AG04449 (cell line): ENCODE data around the gene SLC25A17.
"Not testable (repeated sequence)": the region's sequence is repeated elsewhere in the genome, so short reads cannot be mapped to it uniquely, and the experiment has no call there.

ENCODE experiments used
- CTCF ChIA-PET: fragments of 350-600 bp; formaldehyde crosslinking; extraction: SDS; loops from one replicate; lab custom pipeline; 2021; ENCODE audit warnings: antibody characterized with exemption; lab: Yijun Ruan, JAX
- POLR2A ChIA-PET: fragments of 400-600, 350-600 bp; formaldehyde crosslinking; extraction: SDS; loops from one replicate; lab custom pipeline; 2020; ENCODE audit warnings: antibody characterized with exemption, inconsistent platforms; lab: Yijun Ruan, JAX
- DNase-seq: peaks from one replicate; pipeline ENCODE4 v3.0.0-alpha.2; 2010; ENCODE audit warnings: low read depth, low spot score
- H3K4me3 ChIP-seq: 2 replicates; pipeline ENCODE4 v1.5.1; 2011; ENCODE audit warnings: low read depth, mild to moderate bottlenecking, control low read depth, low read length
- CTCF ChIP-seq: IDR thresholded peaks from one replicate; pipeline ENCODE4 v1.5.1; 2011; ENCODE audit warnings: mild to moderate bottlenecking, moderate library complexity, low read length, control low read depth, inconsistent platforms; ENCODE audit not compliant: insufficient read depth; ENCODE audit errors: missing control alignments

Gene SLC25A17

GRCh38 chr22:40844951-40845350 is 25.8 kb upstream of the SLC25A17 start:
- DNase-seq, result no peak
- POLR2A ChIA-PET, result interaction anchor here (0.9 kb wide), 1 partner anchor 12 kb away, joined by 3 read pairs; the partner anchor contains the start of gene XPNPEP3
- no peak overlapping the region for H3K4me3 ChIP-seq
- no peak for TF ChIP-seq CTCF
- CTCF ChIA-PET, result no interaction called here

GRCh38 chr22:40838486-40838885 is 19.3 kb upstream of the SLC25A17 start:
- POLR2A ChIA-PET, result no interaction called here
- CTCF ChIA-PET, result interaction anchor here (0.7 to 1.3 kb wide), 3 partner anchors 15 to 21 kb away, joined by 3 read pairs; no protein-coding TSS in a partner anchor
- DNase-seq, result no peak
- no peak overlapping the region for H3K4me3 ChIP-seq
- no peak for TF ChIP-seq CTCF

- no peak for DNase-seq
- TF ChIP-seq CTCF, result no peak
- H3K4me3 ChIP-seq, result no peak overlapping the region
- ChIA-PET CTCF (no interaction called here), POLR2A (no interaction called here)
These were observed 15.5 kb upstream of the SLC25A17 start for GRCh38 chr22:40834619-40835018.

GRCh38 chr22:40829131-40829530 is 10.0 kb upstream of the SLC25A17 start:
- H3K4me3 ChIP-seq, result no peak overlapping the region
- TF ChIP-seq CTCF, result no peak
- POLR2A ChIA-PET, result no interaction called here
- CTCF ChIA-PET, result interaction anchor here (1.0 to 1.2 kb wide), 2 partner anchors 70 to 146 kb away, joined by 3 read pairs; no protein-coding TSS in a partner anchor
- no peak for DNase-seq

- no peak for DNase-seq
- H3K4me3 ChIP-seq, result no peak overlapping the region
- ChIA-PET POLR2A (no interaction called here), CTCF (interaction anchor here (1.5 kb wide), 1 partner anchor 390 kb away, joined by 5 read pairs; no protein-coding TSS in a partner anchor)
- no peak for TF ChIP-seq CTCF
These were observed 8.0 kb upstream of the SLC25A17 start for GRCh38 chr22:40826984-40827741.

GRCh38 chr22:40826292-40826691 is 7.1 kb upstream of the SLC25A17 start:
- POLR2A ChIA-PET, H3K4me3 ChIP-seq, DNase-seq, CTCF ChIA-PET: not testable (repeated sequence)
